ENCODE measurements around the gene RBP3.

RBP3 gene

GRCh38 chr10:47332946-47333345 lies 15.2 kb upstream of the RBP3 start:
- Histone ChIP-seq H3K4me1 (ENCODE audit: low read length) (no peaks in the 10 kb centered on the region), H3K27me3 (replicated peaks; ENCODE audit: insufficient read depth, low read length) (no peaks in the 10 kb centered on the region), H3K9me2 (replicated peaks; ENCODE audit: insufficient read depth, low read length) (no peaks in the 10 kb centered on the region), H3K27ac (ENCODE audit: low read length) (no peak overlapping the region), H2AFZ (ENCODE audit: low read length) (no peak overlapping the region), H3K9ac (ENCODE audit: low read length) (no peak overlapping the region), H3K36me3 (replicated peaks; ENCODE audit: insufficient read depth, low read length) (no peaks in the 10 kb centered on the region), H3K4me2 (ENCODE audit: low read depth, low read length) (no peak overlapping the region), H3F3A (ENCODE audit: insufficient read depth, low read length) (no peaks in the 10 kb centered on the region), H3K9me3 (replicated peaks; ENCODE audit: insufficient read depth, low read length) (no peaks in the 10 kb centered on the region), H4K20me1 (ENCODE audit: insufficient read depth, low read length) (no peaks in the 10 kb centered on the region), H3K4me3 (ENCODE audit: low read length) (no peak overlapping the region), H3K79me2 (ENCODE audit: low read length) (no peaks in the 10 kb centered on the region)
- no peak for TF ChIP-seq EZH2 (optimal IDR thresholded peaks at IDR 0.05; ENCODE audit: low read depth, low read length)
- no peak for TF ChIP-seq CTCF (IDR thresholded peaks at IDR 0.05; ENCODE audit: low read length)
- TF ChIP-seq EZH2phosphoT487 (IDR thresholded peaks at IDR 0.05; ENCODE audit: low read length) = no peak
- no peak for DNase-seq

GRCh38 chr10:47333532-47333931 lies 14.6 kb upstream of the RBP3 start:
- Histone ChIP-seq H3K4me3 (ENCODE audit: low read length) (no peak overlapping the region), H3K9ac (ENCODE audit: low read length) (no peak overlapping the region), H3F3A (ENCODE audit: insufficient read depth, low read length) (no peaks in the 10 kb centered on the region), H3K9me2 (replicated peaks; ENCODE audit: insufficient read depth, low read length) (no peaks in the 10 kb centered on the region), H3K27me3 (replicated peaks; ENCODE audit: insufficient read depth, low read length) (no peaks in the 10 kb centered on the region; the same call in 1 of the 2 replicates), H3K4me2 (ENCODE audit: low read depth, low read length) (no peak overlapping the region), H3K27ac (ENCODE audit: low read length) (no peak overlapping the region), H3K79me2 (ENCODE audit: low read length) (no peaks in the 10 kb centered on the region), H2AFZ (ENCODE audit: low read length) (no peak overlapping the region), H3K36me3 (replicated peaks; ENCODE audit: insufficient read depth, low read length) (no peaks in the 10 kb centered on the region), H3K9me3 (replicated peaks; ENCODE audit: insufficient read depth, low read length) (no peaks in the 10 kb centered on the region), H3K4me1 (ENCODE audit: low read length) (no peaks in the 10 kb centered on the region), H4K20me1 (ENCODE audit: insufficient read depth, low read length) (no peaks in the 10 kb centered on the region)
- TF ChIP-seq EZH2 (optimal IDR thresholded peaks at IDR 0.05; ENCODE audit: low read depth, low read length) = no peak
- no peak for DNase-seq

DNA sequence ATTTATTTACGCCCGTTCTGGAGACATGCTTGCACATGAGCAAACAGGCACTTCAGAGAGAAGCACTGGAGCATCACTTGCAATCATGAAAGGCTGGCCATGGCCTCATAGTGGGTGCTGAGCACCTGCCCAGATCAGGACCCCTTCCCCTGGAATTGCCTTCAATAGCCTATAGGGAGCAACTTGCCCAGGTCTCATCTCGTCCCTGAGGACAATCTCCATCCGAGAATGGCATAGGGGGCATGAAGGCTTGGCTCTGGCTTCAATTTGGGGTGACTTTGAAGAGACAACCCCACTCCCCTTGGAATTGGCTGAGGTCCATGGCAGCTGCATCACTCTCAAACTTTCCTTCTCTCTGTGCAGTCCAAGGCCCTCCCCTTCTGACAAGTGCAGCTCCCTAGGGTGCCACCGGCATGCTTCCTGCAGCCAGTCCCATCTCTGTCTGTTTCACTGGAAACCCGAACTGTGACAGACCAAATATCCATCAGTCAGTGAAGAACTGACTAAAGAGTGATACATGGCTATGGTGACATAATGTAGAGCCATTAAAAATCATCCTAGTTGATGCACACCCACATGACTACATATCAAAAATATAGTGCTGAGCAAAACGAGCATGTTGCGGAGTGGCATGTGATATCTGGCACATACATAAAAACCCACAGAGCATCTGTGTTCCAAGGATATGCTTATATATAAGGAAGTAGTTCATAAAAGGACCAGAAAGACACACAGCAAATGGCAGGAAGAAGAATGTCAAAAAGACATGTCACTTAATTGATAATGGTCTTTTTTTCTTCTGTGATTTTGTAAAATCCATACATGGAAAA lies 13.5 kb upstream of the RBP3 start:
- H3F3A ChIP-seq (ENCODE audit: insufficient read depth, low read length) = no peaks in the 10 kb centered on the region
- H4K20me1 ChIP-seq (ENCODE audit: insufficient read depth, low read length) = no peaks in the 10 kb centered on the region
- H2AFZ ChIP-seq (ENCODE audit: low read length) = no peak overlapping the region
- no peaks in the 10 kb centered on the region for H3K9me2 ChIP-seq (replicated peaks; ENCODE audit: insufficient read depth, low read length)
- no peaks in the 10 kb centered on the region for H3K9me3 ChIP-seq (replicated peaks; ENCODE audit: insufficient read depth, low read length)
- H3K79me2 ChIP-seq (ENCODE audit: low read length) = no peaks in the 10 kb centered on the region
- H3K36me3 ChIP-seq (replicated peaks; ENCODE audit: insufficient read depth, low read length) = no peaks in the 10 kb centered on the region
- H3K4me1 ChIP-seq (ENCODE audit: low read length) = no peaks in the 10 kb centered on the region
- H3K27me3 ChIP-seq (replicated peaks; ENCODE audit: insufficient read depth, low read length) = no peaks in the 10 kb centered on the region; the same call in 1 of the 2 replicates
- H3K27ac ChIP-seq (ENCODE audit: low read length) = no peak overlapping the region
- no peak overlapping the region for H3K9ac ChIP-seq (ENCODE audit: low read length)
- TF ChIP-seq EZH2phosphoT487 (IDR thresholded peaks at IDR 0.05; ENCODE audit: low read length) (no peak), CTCF (IDR thresholded peaks at IDR 0.05; ENCODE audit: low read length) (no peak), EZH2 (optimal IDR thresholded peaks at IDR 0.05; ENCODE audit: low read depth, low read length) (no peak)
- H3K4me2 ChIP-seq (ENCODE audit: low read depth, low read length) = no peak overlapping the region
- no peak overlapping the region for H3K4me3 ChIP-seq (ENCODE audit: low read length)
- DNase-seq = no peak

GRCh38 chr10:47335906-47336305 lies 12.3 kb upstream of the RBP3 start:
- no peaks in the 10 kb centered on the region for H3F3A ChIP-seq (ENCODE audit: insufficient read depth, low read length)
- no peak overlapping the region for H3K4me3 ChIP-seq (ENCODE audit: low read length)
- H3K9ac ChIP-seq (ENCODE audit: low read length) = no peak overlapping the region
- H3K4me1 ChIP-seq (ENCODE audit: low read length) = no peaks in the 10 kb centered on the region
- TF ChIP-seq EZH2 (optimal IDR thresholded peaks at IDR 0.05; ENCODE audit: low read depth, low read length) (no peak), CTCF (IDR thresholded peaks at IDR 0.05; ENCODE audit: low read length) (no peak), EZH2phosphoT487 (IDR thresholded peaks at IDR 0.05; ENCODE audit: low read length) (no peak)
- H3K9me2 ChIP-seq (replicated peaks; ENCODE audit: insufficient read depth, low read length) = no peaks in the 10 kb centered on the region
- H4K20me1 ChIP-seq (ENCODE audit: insufficient read depth, low read length) = no peaks in the 10 kb centered on the region
- no peaks in the 10 kb centered on the region for H3K36me3 ChIP-seq (replicated peaks; ENCODE audit: insufficient read depth, low read length)
- H3K27me3 ChIP-seq (replicated peaks; ENCODE audit: insufficient read depth, low read length) = no peaks in the 10 kb centered on the region; the same call in 1 of the 2 replicates
- no peak overlapping the region for H3K4me2 ChIP-seq (ENCODE audit: low read depth, low read length)
- no peaks in the 10 kb centered on the region for H3K9me3 ChIP-seq (replicated peaks; ENCODE audit: insufficient read depth, low read length)
- no peak for DNase-seq
- H3K27ac ChIP-seq (ENCODE audit: low read length) = no peak overlapping the region
- H3K79me2 ChIP-seq (ENCODE audit: low read length) = no peaks in the 10 kb centered on the region
- H2AFZ ChIP-seq (ENCODE audit: low read length) = no peak overlapping the region
